IMR-90 (cell line): Measurements from ENCODE around the gene VGLL2. TPM values are rescaled to one million over a fixed set of nuclear protein-coding genes. Genes with fewer than 3 reads are reported as not detected.

Experiments used
- ATAC-seq: fragments of 200-7000 bp; cut with Tn5 transposase; 2 replicates; pipeline ENCODE4 v1.9.1; 2020; ENCODE audit warnings: low read depth, mild to moderate bottlenecking, moderate library complexity
- BruUV-seq: library from RNA; stranded (reverse); fragments of 400-500 nt; replicated peaks from 2 replicates; lab custom pipeline; 2021; lab: Mats Ljungman, UMichigan
- CTCF ChIA-PET: fragments of 300-600 bp; formaldehyde crosslinking; extraction: SDS; loops from one replicate; lab custom pipeline; 2021; ENCODE audit warnings: antibody characterized with exemption; lab: Yijun Ruan, JAX
- POLR2A ChIA-PET: fragments of 300-600 bp; sonication (Branson Sonifier 250); formaldehyde crosslinking; loops from one replicate; lab custom pipeline; 2022; ENCODE audit warnings: antibody characterized with exemption; ENCODE audit not compliant: unreplicated experiment; lab: Charles Lee
- DNase-seq: peaks from one replicate; pipeline ENCODE4 v3.0.0; 2013
- H2AFZ ChIP-seq: replicated peaks from 2 replicates; pipeline ENCODE3; 2013; ENCODE audit warnings: low read length, mild to moderate bottlenecking; ENCODE audit not compliant: poor library complexity
- H2AK5ac ChIP-seq: 2 replicates; pipeline ENCODE4 v1.6.1; 2013; ENCODE audit warnings: low read depth, low read length, inconsistent platforms
- H2AK9ac ChIP-seq: replicated peaks from 2 replicates; pipeline ENCODE3; 2013; ENCODE audit warnings: mild to moderate bottlenecking, low read depth, low read length, moderate library complexity; ENCODE audit not compliant: poor library complexity
- H2BK120ac ChIP-seq: 2 replicates; pipeline ENCODE4 v1.6.1; 2013; ENCODE audit warnings: low read depth, low read length, inconsistent platforms
- H2BK15ac ChIP-seq: 3 replicates; pipeline ENCODE4 v1.6.1; 2013; ENCODE audit warnings: low read depth, low read length, inconsistent platforms
- H2BK20ac ChIP-seq: 2 replicates; pipeline ENCODE4 v1.6.1; 2013; ENCODE audit warnings: low read depth, mild to moderate bottlenecking, inconsistent platforms, low read length, moderate library complexity
- H2BK5ac ChIP-seq: 2 replicates; pipeline ENCODE4 v1.6.1; 2013; ENCODE audit warnings: mild to moderate bottlenecking, low read depth, low read length, inconsistent platforms; ENCODE audit not compliant: poor library complexity, severe bottlenecking
- H3K14ac ChIP-seq: replicated peaks from 2 replicates; pipeline ENCODE4 v1.6.1; 2013; ENCODE audit warnings: low read depth, low read length, inconsistent platforms
- H3K18ac ChIP-seq: 2 replicates; pipeline ENCODE4 v1.6.1; 2013; ENCODE audit warnings: low read depth, low read length, control low read depth
- H3K23ac ChIP-seq: 2 replicates; pipeline ENCODE4 v1.6.1; 2013; ENCODE audit warnings: low read depth, low read length, inconsistent platforms
- H3K27ac ChIP-seq: 2 replicates; pipeline ENCODE4 v1.5.1; 2013; ENCODE audit warnings: mild to moderate bottlenecking, control low read depth, low read length; ENCODE audit not compliant: insufficient read depth
- H3K27me3 ChIP-seq: 2 replicates; pipeline ENCODE4 v1.6.1; 2013; ENCODE audit warnings: low read length; ENCODE audit not compliant: control insufficient read depth, insufficient read depth
- H3K36me3 ChIP-seq: 2 replicates; pipeline ENCODE4 v1.6.1; 2013; ENCODE audit warnings: low read length, mixed read lengths; ENCODE audit not compliant: control insufficient read depth, insufficient read depth
- H3K4ac ChIP-seq: 2 replicates; pipeline ENCODE4 v1.6.1; 2013; ENCODE audit warnings: low read depth, low read length, inconsistent platforms
- H3K4me1 ChIP-seq: 2 replicates; pipeline ENCODE4 v1.6.1; 2013; ENCODE audit warnings: low read length, mixed read lengths; ENCODE audit not compliant: control insufficient read depth, insufficient read depth
- H3K4me2 ChIP-seq: 2 replicates; pipeline ENCODE4 v1.6.1; 2013; ENCODE audit warnings: low read depth, mild to moderate bottlenecking, control low read depth, low read length, moderate library complexity
- H3K4me3 ChIP-seq: 2 replicates; pipeline ENCODE4 v1.5.1; 2013; ENCODE audit warnings: low read depth, mild to moderate bottlenecking, control low read depth, low read length, moderate library complexity; ENCODE audit not compliant: insufficient read depth
- H3K56ac ChIP-seq: 2 replicates; pipeline ENCODE4 v1.6.1; 2013; ENCODE audit warnings: low read length, inconsistent platforms; ENCODE audit not compliant: insufficient read depth; ENCODE audit errors: extremely low read depth
- H3K79me1 ChIP-seq, 2 experiments: 2 replicates each; pipeline ENCODE4 v1.6.1; 2013; ENCODE audit warnings: low read length in 2 of 2, inconsistent platforms in 1 of 2, low read depth in 1 of 2
- H3K9ac ChIP-seq: 2 replicates; pipeline ENCODE4 v1.6.1; 2013; ENCODE audit warnings: low read depth, low read length, control low read depth
- H3K9me1 ChIP-seq: 2 replicates; pipeline ENCODE4 v1.6.1; 2013; ENCODE audit warnings: low read length, inconsistent platforms; ENCODE audit not compliant: insufficient read depth
- H3K9me3 ChIP-seq: 2 replicates; pipeline ENCODE4 v1.6.1; 2013; ENCODE audit warnings: low read length; ENCODE audit not compliant: control insufficient read depth, insufficient read depth
- H4K20me1 ChIP-seq: 2 replicates; pipeline ENCODE4 v1.6.1; 2013; ENCODE audit warnings: low read length, inconsistent platforms; ENCODE audit not compliant: insufficient read depth
- H4K5ac ChIP-seq: 2 replicates; pipeline ENCODE4 v1.6.1; 2013; ENCODE audit warnings: mild to moderate bottlenecking, low read depth, low read length, control low read depth
- H4K8ac ChIP-seq, 2 experiments: 2 replicates each; pipeline ENCODE4 v1.6.1; 2013; ENCODE audit warnings: low read depth in 2 of 2, low read length in 2 of 2, control low read depth in 1 of 2, inconsistent platforms in 1 of 2
- H4K91ac ChIP-seq: 2 replicates; pipeline ENCODE4 v1.6.1; 2013; ENCODE audit warnings: low read depth, low read length, inconsistent platforms; ENCODE audit not compliant: insufficient read depth
- BHLHE40 ChIP-seq: fragments of 150-350 bp; IDR thresholded peaks from 2 replicates; pipeline ENCODE4 v1.6.1; 2016; ENCODE audit warnings: mild to moderate bottlenecking, low read depth, low read length
- CEBPB ChIP-seq: IDR thresholded peaks from 2 replicates; pipeline ENCODE4 v1.6.1; 2012; ENCODE audit warnings: low read depth, low read length, improper control_type of control experiment
- CHD1 ChIP-seq: IDR thresholded peaks from 2 replicates; pipeline ENCODE4 v1.6.1; 2012; ENCODE audit warnings: low read depth, low read length, improper control_type of control experiment
- CTCF ChIP-seq: conservative IDR thresholded peaks from 2 replicates; pipeline ENCODE4 v1.5.1; 2012; ENCODE audit warnings: mild to moderate bottlenecking, low read depth, low read length, improper control_type of control experiment
- ELK1 ChIP-seq: fragments of 150-350 bp; IDR thresholded peaks from 2 replicates; pipeline ENCODE4 v1.6.1; 2016; ENCODE audit warnings: low read depth, mild to moderate bottlenecking, low read length, moderate library complexity, borderline replicate concordance
- MAFK ChIP-seq: IDR thresholded peaks from 2 replicates; pipeline ENCODE4 v1.6.1; 2012; ENCODE audit warnings: low read depth, low read length, improper control_type of control experiment
- MAZ ChIP-seq: IDR thresholded peaks from 2 replicates; pipeline ENCODE4 v1.6.1; 2012; ENCODE audit warnings: low read depth, mild to moderate bottlenecking, low read length, improper control_type of control experiment, moderate library complexity, borderline replicate concordance
- RCOR1 ChIP-seq: IDR thresholded peaks from 2 replicates; pipeline ENCODE4 v1.6.1; 2012; ENCODE audit warnings: mild to moderate bottlenecking, low read length, improper control_type of control experiment; ENCODE audit not compliant: insufficient replicate concordance
- RFX5 ChIP-seq: IDR thresholded peaks from 2 replicates; pipeline ENCODE4 v1.8.0; 2012; ENCODE audit warnings: low read depth, mild to moderate bottlenecking, low read length, moderate library complexity
- SMC3 ChIP-seq: fragments of 150-350 bp; IDR thresholded peaks from 2 replicates; pipeline ENCODE4 v1.6.1; 2016; ENCODE audit warnings: low read depth, mild to moderate bottlenecking, antibody characterized with exemption, low read length, moderate library complexity
- WGBS, 2 experiments: methylation state at CpG; one replicate each; pipeline versions ENCODE4 v1.1.5 to v1.1.7; 2013; ENCODE audit warnings: missing lambda C conversion rate in 2 of 2; ENCODE audit not compliant: insufficient read length in 1 of 2; ENCODE audit errors: extremely low coverage in 2 of 2; 5-methylcytosine and 5-hydroxymethylcytosine counted together
- dilution Hi-C: fragments of 300-500 bp; cut with HindIII; formaldehyde crosslinking; loops from one replicate; pipeline ENCODE4 v1.14.3; 2018; ENCODE audit warnings: low sequenced_read_pairs; ENCODE audit not compliant: unreplicated experiment
- in situ Hi-C: fragments of 300-500 bp; cut with MboI; formaldehyde crosslinking; loops from 3 replicates; pipeline ENCODE4 v1.14.3; 2019; ENCODE audit warnings: low sequenced_read_pairs, inconsistent platforms, mixed read lengths
- intact Hi-C: fragments of 100-400 bp; cut with micrococcal nuclease; formaldehyde crosslinking; loops from 2 replicates; pipeline ENCODE4 v1.10.0; 2022
- polyA plus RNA-seq, 3 experiments: library from polyadenylated mRNA; depleted of rRNA; stranded (reverse); fragments of >200 nt; gene quantifications; 2 replicates each; pipeline ENCODE4 v1.2.3, GENCODE V29; 2012; ENCODE audit warnings: low replicate concordance in 1 of 3
- total RNA-seq: library from RNA; depleted of rRNA; stranded (reverse); fragments of >200 nt; gene quantifications from 2 replicates; pipeline ENCODE4 v1.2.3, GENCODE V29; 2012

The VGLL2 gene
- total and polyA plus RNA-seq, 2 of the 4 experiments (the other 2 are of a cell fraction) = not detected

- in situ Hi-C loops = no loop called here
- no TSS peak for BruUV-seq
- H2AK5ac ChIP-seq = no peak overlapping the region
These were observed 35.5 kb upstream of the VGLL2 start for GRCh38 chr6:117229870-117230269.

More at GRCh38 chr6:117229870-117230269, 35.5 kb upstream of the VGLL2 start:
- Histone ChIP-seq H3K36me3 (no peaks in the 10 kb centered on the region), H3K27ac (no peak overlapping the region), H2BK15ac (no peak overlapping the region), H4K20me1 (no peaks in the 10 kb centered on the region), H3K23ac (no peak overlapping the region), H3K79me1 (no peaks in the 10 kb centered on the region), H4K8ac (no peak overlapping the region), H2BK20ac (no peak overlapping the region), H2AFZ (no peak overlapping the region), H3K4me1 (no peaks in the 10 kb centered on the region), H2AK9ac (no peak overlapping the region), H3K9ac (no peak overlapping the region), H3K56ac (no peak overlapping the region), H4K5ac (no peak overlapping the region), H3K9me3 (no peaks in the 10 kb centered on the region; the same call in 1 of the 2 replicates), H2BK5ac (no peak overlapping the region), H3K27me3 (no peaks in the 10 kb centered on the region), H4K91ac (no peak overlapping the region), H3K14ac (no peak overlapping the region), H3K4me2 (no peak overlapping the region), H3K9me1 (no peaks in the 10 kb centered on the region), H3K4ac (no peak overlapping the region), H3K4me3 (no peak overlapping the region), H3K18ac (no peak overlapping the region), H2BK120ac (no peak overlapping the region)
- intact Hi-C loops (no loop called here), dilution Hi-C loops (no loop called here)
- no CpG with 5 or more reads among the region's 1 CpG for WGBS, 2 experiments
- no peak for TF ChIP-seq SMC3
- no peak for TF ChIP-seq BHLHE40
- no peak for TF ChIP-seq CEBPB
- TF ChIP-seq MAZ = no peak
- TF ChIP-seq CTCF = no peak
- no peak for TF ChIP-seq RCOR1
- TF ChIP-seq RFX5 = no peak
- no peak for TF ChIP-seq MAFK
- TF ChIP-seq CHD1 = no peak
- no peak for TF ChIP-seq ELK1
- no peak for ATAC-seq
- DNase-seq = no peak
- ChIA-PET POLR2A (no interaction called here), CTCF (no interaction called here)
